ENCODE results near the gene TNFSF9.

DNA sequence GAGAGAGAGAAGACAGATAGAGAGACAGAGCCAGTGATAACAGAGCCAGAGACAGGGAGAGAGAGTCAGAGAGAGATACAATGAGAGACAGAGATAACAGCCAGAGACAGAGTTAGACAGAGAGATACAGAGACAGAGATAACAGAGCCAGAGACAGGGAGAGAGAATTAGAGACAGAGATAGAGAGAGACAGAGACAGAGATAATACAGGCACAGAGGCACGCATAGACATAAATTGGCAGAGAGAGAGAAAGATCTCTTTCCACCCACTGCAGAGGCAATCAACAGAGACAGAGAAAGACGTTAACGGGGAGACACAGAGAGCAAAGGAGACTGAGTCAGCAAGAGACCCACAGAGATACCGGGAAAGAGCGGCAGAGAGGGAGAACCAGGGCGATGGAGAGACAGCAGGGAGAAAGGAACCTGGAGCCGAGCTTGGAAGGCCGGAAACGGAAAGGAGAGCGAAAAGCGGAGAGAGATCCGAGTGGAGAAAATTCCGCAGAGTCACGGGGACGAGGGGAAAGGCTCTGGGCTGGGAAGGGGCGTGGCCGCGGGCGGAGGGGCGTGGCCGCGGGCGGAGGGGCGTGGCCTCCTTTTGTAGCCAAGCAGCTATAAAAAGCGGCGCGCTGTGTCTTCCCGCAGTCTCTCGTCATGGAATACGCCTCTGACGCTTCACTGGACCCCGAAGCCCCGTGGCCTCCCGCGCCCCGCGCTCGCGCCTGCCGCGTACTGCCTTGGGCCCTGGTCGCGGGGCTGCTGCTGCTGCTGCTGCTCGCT is at the start of gene TNFSF9:
- TF ChIP-seq, protein P1, sequence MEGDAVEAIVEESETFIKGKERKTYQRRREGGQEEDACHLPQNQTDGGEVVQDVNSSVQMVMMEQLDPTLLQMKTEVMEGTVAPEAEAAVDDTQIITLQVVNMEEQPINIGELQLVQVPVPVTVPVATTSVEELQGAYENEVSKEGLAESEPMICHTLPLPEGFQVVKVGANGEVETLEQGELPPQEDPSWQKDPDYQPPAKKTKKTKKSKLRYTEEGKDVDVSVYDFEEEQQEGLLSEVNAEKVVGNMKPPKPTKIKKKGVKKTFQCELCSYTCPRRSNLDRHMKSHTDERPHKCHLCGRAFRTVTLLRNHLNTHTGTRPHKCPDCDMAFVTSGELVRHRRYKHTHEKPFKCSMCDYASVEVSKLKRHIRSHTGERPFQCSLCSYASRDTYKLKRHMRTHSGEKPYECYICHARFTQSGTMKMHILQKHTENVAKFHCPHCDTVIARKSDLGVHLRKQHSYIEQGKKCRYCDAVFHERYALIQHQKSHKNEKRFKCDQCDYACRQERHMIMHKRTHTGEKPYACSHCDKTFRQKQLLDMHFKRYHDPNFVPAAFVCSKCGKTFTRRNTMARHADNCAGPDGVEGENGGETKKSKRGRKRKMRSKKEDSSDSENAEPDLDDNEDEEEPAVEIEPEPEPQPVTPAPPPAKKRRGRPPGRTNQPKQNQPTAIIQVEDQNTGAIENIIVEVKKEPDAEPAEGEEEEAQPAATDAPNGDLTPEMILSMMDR (IDR thresholded peaks at IDR 0.05 in 4 of 5, conservative IDR thresholded peaks at IDR 0.05 in 1 of 5), result no peak
- peak; percentile 82 to 92 for TF ChIP-seq POLR2A (IDR thresholded peaks at IDR 0.05)
